Erythroblast (primary cell): Measurements from ENCODE around the gene NHSL2.

Experiments used
- GATA1 ChIP-seq: IDR thresholded peaks from 2 replicates; pipeline ENCODE4 v1.6.1; 2011; ENCODE audit warnings: low read depth, mild to moderate bottlenecking, control low read depth, low read length, moderate library complexity
- POLR2A ChIP-seq: IDR thresholded peaks from 2 replicates; pipeline ENCODE4 v1.6.1; 2011; ENCODE audit warnings: mild to moderate bottlenecking, low read length

- TF ChIP-seq POLR2A (no peak), GATA1 (no peak)
Observed at GRCh38 chrX:72145181-72145580, 234.5 kb downstream of the NHSL2 start.
